ENCODE data around the gene PRSS50. TPM values are rescaled to one million over a fixed set of nuclear protein-coding genes. Genes with fewer than 3 reads are reported as not detected.

The PRSS50 gene
- polyA plus RNA-seq, 1 of the 3 experiments (the other 2 are of a cell fraction) = not detected

- TF ChIP-seq REST (IDR thresholded peaks at IDR 0.05; ENCODE audit: low read depth, low read length) = no peak
- TF ChIP-seq USF1 (IDR thresholded peaks at IDR 0.05; ENCODE audit: borderline replicate concordance, low read depth) = no peak
- no peak for TF ChIP-seq TAF1 (IDR thresholded peaks at IDR 0.05; ENCODE audit: borderline replicate concordance, low read depth, low read length)
- no peak for TF ChIP-seq CHD2 (IDR thresholded peaks at IDR 0.05; ENCODE audit: low read length, partially characterized antibody)
Measured at GRCh38 chr3:46709157-46709654, 8.5 kb downstream of the PRSS50 start (continued).

- no peak for DNase-seq
- Histone ChIP-seq H2AFZ (ENCODE audit: low read depth) (no peak overlapping the region), H3K4me3 (ENCODE audit: low read depth in 2 of 2, low read length in 1 of 2) (no peak overlapping the region), H3K27ac (ENCODE audit: low read depth in 2 of 2, low read length in 1 of 2) (no peak overlapping the region), H4K20me1 (ENCODE audit: insufficient read depth) (no peaks in the 10 kb centered on the region), H3K9ac (no peak overlapping the region), H3F3A (replicated peaks; ENCODE audit: insufficient read depth) (no peaks in the 10 kb centered on the region), H3K4me1 (ENCODE audit: control insufficient read depth in 1 of 2, insufficient read depth in 2 of 2, low read depth in 1 of 2, low read length in 1 of 2) (peaks cover 0 to 6% of the 10 kb centered on the region in 2 experiments; a peak in 1 of 4 replicates), H3K9me2 (no peaks in the 10 kb centered on the region), H3K36me3 (replicated peaks in 1 of 2; ENCODE audit: control insufficient read depth in 1 of 2, insufficient read depth in 2 of 2, low read length in 1 of 2) (no peaks in the 10 kb centered on the region), H3K4me2 (no peak overlapping the region), H3K9me3 (no peaks in the 10 kb centered on the region), H3K79me2 (ENCODE audit: insufficient read depth) (no peaks in the 10 kb centered on the region), H3K27me3 (ENCODE audit: insufficient read depth) (no peaks in the 10 kb centered on the region)
- ChIA-PET CTCF (interaction anchor here (0.7 to 5.6 kb wide), 11 partner anchors 92 to 291 kb away, joined by 3 to 48 read pairs (median 11); partner anchors contain the start of gene MYL3), POLR2A (no interaction called here)
- 58% methylated on average over 4 of the region's 11 CpGs for WGBS (ENCODE audit: low lambda C conversion rate)
- TF ChIP-seq GABPA (IDR thresholded peaks at IDR 0.05; ENCODE audit: low read depth) = no peak
- TF ChIP-seq CTCF (IDR thresholded peaks at IDR 0.05) = no peak
- TF ChIP-seq TEAD4 (IDR thresholded peaks at IDR 0.05; ENCODE audit: borderline replicate concordance, insufficient read depth) = no peak
- no peak for TF ChIP-seq REST (IDR thresholded peaks at IDR 0.05; ENCODE audit: low read depth, low read length)
- TF ChIP-seq CHD2 (IDR thresholded peaks at IDR 0.05; ENCODE audit: low read length, partially characterized antibody) = no peak
- TF ChIP-seq NFIC (IDR thresholded peaks at IDR 0.05; ENCODE audit: borderline replicate concordance) = no peak
- no peak for TF ChIP-seq RCOR1 (IDR thresholded peaks at IDR 0.05; ENCODE audit: low read length)
- no peak for TF ChIP-seq PBX3 (IDR thresholded peaks at IDR 0.05)
- TF ChIP-seq USF1 (IDR thresholded peaks at IDR 0.05; ENCODE audit: borderline replicate concordance, low read depth) = no peak
- TF ChIP-seq TAF1 (IDR thresholded peaks at IDR 0.05; ENCODE audit: borderline replicate concordance, low read depth, low read length) = no peak
- no peak for TF ChIP-seq GATA2 (CRISPR knock-in tag; IDR thresholded peaks at IDR 0.05)
- TF ChIP-seq MAX (IDR thresholded peaks at IDR 0.05; ENCODE audit: low read depth) = no peak
- no peak for TF ChIP-seq FOSL2 (IDR thresholded peaks at IDR 0.05; ENCODE audit: borderline replicate concordance, low read depth)
- TF ChIP-seq YY1 (IDR thresholded peaks at IDR 0.05; ENCODE audit: low read depth) = no peak
- TF ChIP-seq POLR2AphosphoS5 (IDR thresholded peaks at IDR 0.05; ENCODE audit: low read depth, low read length) = no peak
- TF ChIP-seq RAD21 (IDR thresholded peaks at IDR 0.05; ENCODE audit: low read length) = no peak
Measured at GRCh38 chr3:46708401-46709156, 9.1 kb downstream of the PRSS50 start.
